NCI-H345 treated with DMSO at 0.1 percent for 48 hours (cell line): ENCODE results near the gene CD28.
"Not testable (repeated sequence)": the region's sequence is repeated elsewhere in the genome, so short reads cannot be mapped to it uniquely, and the experiment has no call there.

Experiments
- DNase-seq: peaks from one replicate; lab custom pipeline; 2025; ENCODE audit not compliant: unreplicated experiment; lab: John Stamatoyannopoulos, UW

Gene CD28

GRCh38 chr2:203685789-203686420, 20.5 kb upstream of the CD28 start:
- DNase-seq = no peak

DNA sequence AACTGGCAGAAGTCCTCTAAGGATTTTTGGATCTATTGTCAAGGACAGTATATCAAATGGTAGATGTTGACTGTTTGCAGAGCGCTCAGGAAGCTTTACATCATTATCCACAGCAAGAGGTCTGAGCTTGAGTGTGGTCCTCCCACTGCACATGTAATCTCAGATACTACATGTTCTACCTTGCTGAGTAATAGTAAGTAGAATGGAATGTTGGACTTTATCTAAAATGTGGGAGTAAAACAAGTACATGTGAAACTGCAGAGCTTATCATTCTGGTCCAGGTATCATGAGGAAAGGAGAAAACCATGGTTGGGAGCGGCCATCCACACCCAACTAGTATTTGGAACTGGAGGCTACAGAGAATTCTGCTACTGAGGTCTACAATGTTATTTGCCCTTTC, 19.3 kb upstream of the CD28 start:
- DNase-seq = no peak

- DNase-seq = no peak
Observed at GRCh38 chr2:203688798-203689197, 17.6 kb upstream of the CD28 start.

DNA sequence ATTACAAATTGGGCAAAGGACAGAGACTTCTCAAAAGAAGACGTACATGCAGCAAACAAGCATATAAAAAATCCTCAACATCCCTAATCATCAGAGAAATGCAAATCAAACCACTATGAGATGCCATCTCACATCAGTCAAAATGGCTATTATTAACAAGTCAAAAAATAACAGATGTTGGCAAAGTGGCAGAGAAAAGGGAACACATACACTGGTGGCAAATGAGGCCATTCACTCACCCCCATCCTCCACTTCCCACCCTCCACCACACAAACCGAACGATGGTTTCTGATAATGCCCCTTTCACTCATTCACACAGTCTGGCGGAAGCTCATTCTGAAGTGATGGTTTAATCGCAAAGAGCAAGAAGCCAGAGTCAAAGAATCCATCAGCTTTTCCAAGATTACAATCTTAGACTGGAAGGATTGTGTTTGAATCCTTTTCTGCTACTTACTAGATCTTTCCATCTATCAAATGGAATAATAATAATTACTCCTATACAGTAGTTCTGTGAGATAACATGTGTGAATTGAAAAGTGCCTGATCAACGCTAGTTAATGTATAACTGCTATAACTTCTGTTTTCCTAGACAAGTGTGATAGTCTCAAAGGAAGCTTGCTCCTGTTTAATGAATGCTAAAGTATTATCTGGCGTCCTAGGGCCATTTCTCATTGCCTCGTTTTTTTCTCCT, 16.9 kb upstream of the CD28 start:
- DNase-seq = no peak

GRCh38 chr2:203690117-203690431, 16.4 kb upstream of the CD28 start:
- DNase-seq = no peak

DNA sequence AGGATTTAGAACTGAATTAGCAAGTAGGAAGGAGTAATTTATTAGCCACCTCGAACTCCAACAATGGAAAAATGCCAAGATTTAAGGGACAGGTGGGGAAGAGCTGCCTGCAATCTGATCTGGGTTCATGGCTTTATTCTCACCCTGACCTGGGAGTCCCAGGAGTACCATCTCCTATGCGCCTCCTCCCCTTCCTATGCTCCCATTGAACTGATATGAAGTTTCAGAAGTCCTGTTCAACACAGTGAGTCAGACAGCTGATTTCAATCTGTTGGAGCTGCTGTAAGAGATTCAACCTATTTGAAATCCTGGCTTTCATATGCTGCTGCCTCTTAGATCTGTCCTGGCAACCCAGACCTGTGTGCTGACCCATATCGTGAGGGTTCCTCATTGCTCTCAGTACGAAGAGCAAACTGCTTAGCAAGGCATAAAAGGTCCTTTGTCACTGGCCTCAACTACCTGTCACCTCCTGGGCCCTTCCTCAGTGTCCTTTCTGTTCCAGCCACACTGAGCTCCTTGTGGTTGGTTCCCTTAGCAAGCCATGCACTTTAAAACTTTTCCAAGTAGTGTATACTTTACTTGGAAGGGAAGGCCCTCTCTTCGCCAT, 15.9 kb upstream of the CD28 start:
- no peak for DNase-seq

GRCh38 chr2:203691149-203691548, 15.3 kb upstream of the CD28 start:
- DNase-seq = no peak

GRCh38 chr2:203692031-203692710, 14.3 kb upstream of the CD28 start:
- DNase-seq = no peak

DNA sequence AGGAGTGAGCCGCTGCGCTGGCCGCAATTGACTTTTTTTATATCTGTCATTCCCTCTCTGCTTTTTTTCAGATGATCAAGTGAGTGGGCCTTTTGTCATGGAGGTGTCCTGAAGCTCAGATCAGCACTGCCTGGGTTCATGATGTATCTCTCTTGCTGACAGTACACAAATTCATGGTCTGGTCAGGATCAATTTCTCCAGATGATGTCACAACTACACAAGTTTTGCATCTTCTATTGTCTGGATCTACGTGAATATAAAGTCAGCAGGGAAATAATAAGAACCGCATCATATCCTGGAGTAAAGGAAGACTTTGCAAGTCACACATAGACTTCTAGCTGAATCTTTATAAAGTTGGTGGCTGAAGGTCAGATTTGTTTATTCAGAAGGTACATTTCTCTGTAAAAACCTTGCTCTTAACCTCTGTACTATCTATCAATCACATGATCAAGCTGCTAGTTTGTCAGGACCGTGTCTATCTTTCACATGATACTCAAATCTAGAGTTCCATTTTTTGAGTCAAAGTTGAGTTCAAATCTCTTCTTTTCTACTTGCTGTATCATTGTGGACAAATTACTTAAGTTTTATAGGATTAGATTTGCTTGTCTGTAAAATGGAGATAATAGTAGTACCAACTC, 13.1 kb upstream of the CD28 start:
- DNase-seq = no peak

DNA sequence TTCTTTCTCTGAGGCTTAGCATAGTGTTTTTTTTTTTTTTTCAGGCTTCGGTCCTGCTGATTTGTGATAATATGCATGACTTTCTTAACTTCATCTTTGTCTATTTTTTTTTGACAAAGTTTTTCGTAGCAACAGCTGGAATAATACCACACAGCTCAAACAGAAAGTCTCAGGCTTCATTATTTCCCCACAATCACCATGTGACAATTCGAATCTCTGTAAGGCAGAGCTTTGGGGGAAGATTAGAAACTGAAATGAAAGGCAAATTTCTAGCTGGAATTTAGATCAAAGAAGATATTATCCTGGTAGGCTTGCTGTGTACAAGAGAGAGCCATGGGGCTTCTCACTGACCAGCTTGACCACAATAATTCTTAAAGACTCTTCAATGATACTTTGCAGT, 12.2 kb upstream of the CD28 start:
- DNase-seq = no peak

- no peak for DNase-seq
Observed at GRCh38 chr2:203697190-203697589, 9.2 kb upstream of the CD28 start.

- DNase-seq = not testable (repeated sequence)
Observed at GRCh38 chr2:203697763-203698162, 8.7 kb upstream of the CD28 start.

DNA sequence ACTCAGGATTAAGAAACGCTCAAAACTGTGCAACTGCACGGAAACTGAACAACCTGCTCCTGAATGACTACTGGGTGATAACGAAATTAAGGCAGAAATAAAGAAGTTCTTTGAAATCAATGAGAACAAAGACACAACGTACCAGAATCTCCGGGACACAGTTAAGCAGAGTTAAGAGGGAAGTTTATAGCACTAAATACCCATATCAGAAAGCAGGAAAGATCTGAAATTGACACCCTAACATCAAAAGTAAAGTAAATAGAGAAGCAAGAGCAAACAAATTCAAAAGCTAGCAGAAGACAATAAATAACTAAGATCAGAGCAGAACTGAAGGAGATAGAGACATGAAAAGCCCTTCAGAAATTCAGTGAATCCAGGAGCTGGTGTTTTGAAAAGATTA, 8.0 kb upstream of the CD28 start:
- DNase-seq = not testable (repeated sequence)

DNA sequence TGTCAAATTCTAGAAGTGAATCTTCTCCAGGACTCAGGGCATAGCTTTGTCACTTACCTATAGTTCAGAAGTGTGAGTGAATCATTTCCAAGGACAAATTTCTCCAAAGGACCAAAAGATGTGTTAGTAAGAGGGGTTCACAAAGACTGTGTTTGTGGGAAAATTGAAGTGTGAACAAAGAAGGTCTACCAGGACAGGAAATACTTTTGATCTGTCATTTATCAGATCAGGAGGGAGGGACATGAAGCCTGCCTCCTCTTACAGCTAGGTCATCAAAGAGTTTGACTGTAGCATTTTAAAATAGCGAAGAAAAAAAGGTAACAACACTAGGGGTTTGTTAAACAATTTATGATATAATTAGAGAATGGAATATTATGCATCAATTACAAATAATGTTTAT, 2.0 kb upstream of the CD28 start:
- no peak for DNase-seq

- DNase-seq = no peak
Observed at GRCh38 chr2:203705178-203705577, 1.3 kb upstream of the CD28 start.

DNA sequence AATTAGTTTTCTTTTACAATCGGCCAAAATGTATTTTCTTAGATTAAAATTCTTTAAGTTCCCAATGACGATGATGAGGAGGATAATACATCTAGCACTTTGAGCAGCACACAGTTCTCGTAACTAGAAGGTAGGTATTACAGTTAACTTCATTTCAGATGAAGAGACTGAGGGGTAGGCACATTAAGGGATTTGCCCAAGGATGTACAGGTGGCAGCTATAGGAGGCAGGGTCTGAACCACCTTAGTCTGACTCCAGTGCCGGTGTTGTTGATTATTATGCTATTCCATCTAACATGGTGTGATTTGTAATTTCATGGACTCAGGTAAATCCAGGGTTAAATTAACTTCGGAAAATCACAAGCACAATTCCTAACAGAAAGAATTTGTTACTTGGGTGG, 1.1 kb downstream of the CD28 start:
- DNase-seq = no peak

- no peak for DNase-seq
Observed at GRCh38 chr2:203708846-203709396, 2.5 kb downstream of the CD28 start.

- no peak for DNase-seq
Observed at GRCh38 chr2:203709416-203710040, 3.1 kb downstream of the CD28 start.

GRCh38 chr2:203710226-203710625, 3.8 kb downstream of the CD28 start:
- no peak for DNase-seq

GRCh38 chr2:203710952-203711351, 4.5 kb downstream of the CD28 start:
- DNase-seq = no peak

DNA sequence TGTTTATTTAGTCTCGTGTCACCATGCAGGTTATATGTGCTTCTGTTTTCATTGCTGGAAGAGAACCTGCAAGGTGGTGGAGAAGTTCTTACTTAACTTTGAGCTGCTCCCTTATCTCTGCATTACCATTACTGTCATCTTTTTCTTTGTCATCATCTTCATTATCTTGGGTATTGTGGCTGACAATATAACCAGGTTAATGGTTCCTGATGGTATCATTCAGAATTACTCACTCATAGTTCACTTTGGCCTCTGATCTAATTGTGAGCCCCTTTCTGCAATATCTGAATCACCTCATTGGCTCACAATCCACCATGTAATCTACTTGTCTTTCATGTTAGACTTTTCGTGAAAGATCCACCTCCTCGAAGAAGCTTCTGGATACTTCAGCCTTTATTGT, 5.0 kb downstream of the CD28 start:
- no peak for DNase-seq
